Cardiac fibroblast (primary cell): ENCODE results near the gene URB1.

Experiments used
- DNase-seq, 2 donors: peaks; one replicate each; pipeline versions ENCODE4 v3.0.0 to v3.0.0-alpha.2; 2010; ENCODE audit warnings: low read depth in 2 of 2
- H3K4me3 ChIP-seq, 2 donors: replicated peaks in 1 of 2; 1 replicate in 1 of 2; 2 replicates in 1 of 2; pipeline ENCODE4 v1.5.1; 2011; ENCODE audit warnings: low read depth in 2 of 2, low read length in 2 of 2, mild to moderate bottlenecking in 2 of 2, moderate library complexity in 1 of 2
- TF ChIP-seq, protein P1 (sequence below): IDR thresholded peaks from one replicate; pipeline ENCODE4 v1.5.1; 2011; ENCODE audit warnings: low read depth, mild to moderate bottlenecking, low read length, inconsistent platforms

The URB1 gene

DNA sequence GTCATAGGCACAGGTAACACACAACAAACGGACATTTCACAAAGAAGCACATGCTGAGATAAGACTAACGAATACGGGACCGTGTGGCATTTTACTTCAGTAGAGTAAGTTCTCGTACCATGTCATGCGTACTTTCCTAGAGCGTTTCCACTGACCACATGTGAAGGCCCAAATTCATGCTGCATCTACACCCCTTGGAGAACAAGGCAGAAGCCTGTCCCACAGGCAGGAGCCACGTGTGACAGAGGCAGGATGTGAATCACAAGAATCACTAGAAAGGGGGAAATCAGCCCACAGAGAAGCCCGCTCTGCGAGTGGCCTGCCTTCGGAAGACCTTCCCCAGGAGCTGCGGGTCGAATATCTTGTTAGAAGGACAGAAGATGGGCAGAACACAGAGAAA, 41.8 kb downstream of the URB1 start:
- TF ChIP-seq, protein P1, sequence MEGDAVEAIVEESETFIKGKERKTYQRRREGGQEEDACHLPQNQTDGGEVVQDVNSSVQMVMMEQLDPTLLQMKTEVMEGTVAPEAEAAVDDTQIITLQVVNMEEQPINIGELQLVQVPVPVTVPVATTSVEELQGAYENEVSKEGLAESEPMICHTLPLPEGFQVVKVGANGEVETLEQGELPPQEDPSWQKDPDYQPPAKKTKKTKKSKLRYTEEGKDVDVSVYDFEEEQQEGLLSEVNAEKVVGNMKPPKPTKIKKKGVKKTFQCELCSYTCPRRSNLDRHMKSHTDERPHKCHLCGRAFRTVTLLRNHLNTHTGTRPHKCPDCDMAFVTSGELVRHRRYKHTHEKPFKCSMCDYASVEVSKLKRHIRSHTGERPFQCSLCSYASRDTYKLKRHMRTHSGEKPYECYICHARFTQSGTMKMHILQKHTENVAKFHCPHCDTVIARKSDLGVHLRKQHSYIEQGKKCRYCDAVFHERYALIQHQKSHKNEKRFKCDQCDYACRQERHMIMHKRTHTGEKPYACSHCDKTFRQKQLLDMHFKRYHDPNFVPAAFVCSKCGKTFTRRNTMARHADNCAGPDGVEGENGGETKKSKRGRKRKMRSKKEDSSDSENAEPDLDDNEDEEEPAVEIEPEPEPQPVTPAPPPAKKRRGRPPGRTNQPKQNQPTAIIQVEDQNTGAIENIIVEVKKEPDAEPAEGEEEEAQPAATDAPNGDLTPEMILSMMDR, result no peak
- H3K4me3 ChIP-seq, result no peak overlapping the region
- DNase-seq, result no peak

GRCh38 chr21:32350211-32350980, 42.4 kb downstream of the URB1 start:
- no peak overlapping the region for H3K4me3 ChIP-seq
- TF ChIP-seq, protein P1, result no peak
- no peak for DNase-seq

- DNase-seq, result no peak
- TF ChIP-seq, protein P1, result no peak
- H3K4me3 ChIP-seq, result no peak overlapping the region
These were observed 43.4 kb downstream of the URB1 start for GRCh38 chr21:32349333-32349944.

GRCh38 chr21:32348604-32349332, 44.0 kb downstream of the URB1 start:
- TF ChIP-seq, protein P1, result no peak
- H3K4me3 ChIP-seq, result no peak overlapping the region
- DNase-seq, result no peak

DNA sequence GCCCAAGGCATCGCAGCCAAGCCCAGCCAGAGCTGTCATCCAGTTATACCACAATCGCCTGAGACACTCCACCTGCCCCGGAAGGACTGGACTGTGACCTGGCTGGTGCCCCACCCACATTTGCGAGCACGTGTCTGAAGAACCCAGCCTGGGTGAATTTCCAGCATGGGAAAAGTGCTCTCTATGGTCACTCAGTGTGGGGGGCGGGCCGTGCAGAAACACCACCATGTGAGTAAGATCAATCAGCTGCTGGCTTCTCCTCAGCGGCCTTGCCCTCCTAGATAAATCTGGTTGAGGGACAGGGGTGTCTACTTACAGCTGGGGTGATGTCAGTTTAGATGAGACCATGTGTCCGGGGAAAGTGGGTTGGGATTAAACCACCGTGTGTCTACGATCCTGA, 44.8 kb downstream of the URB1 start:
- DNase-seq, result no peak
- H3K4me3 ChIP-seq, result no peak overlapping the region
- TF ChIP-seq, protein P1, result no peak

GRCh38 chr21:32347351-32347750, 45.5 kb downstream of the URB1 start:
- H3K4me3 ChIP-seq, result no peak overlapping the region
- no peak for DNase-seq
- TF ChIP-seq, protein P1, result no peak
